ENCODE data around the gene MAML2. TPM values are rescaled to one million over a fixed set of nuclear protein-coding genes. Genes with fewer than 3 reads are reported as not detected.

MAML2 gene
- total and polyA plus RNA-seq, 9 of the 15 experiments (the other 6 are each of a cell fraction or from before 2014, with no cell fraction given): 0.79 to 6.8 (median 4.8) TPM

DNA sequence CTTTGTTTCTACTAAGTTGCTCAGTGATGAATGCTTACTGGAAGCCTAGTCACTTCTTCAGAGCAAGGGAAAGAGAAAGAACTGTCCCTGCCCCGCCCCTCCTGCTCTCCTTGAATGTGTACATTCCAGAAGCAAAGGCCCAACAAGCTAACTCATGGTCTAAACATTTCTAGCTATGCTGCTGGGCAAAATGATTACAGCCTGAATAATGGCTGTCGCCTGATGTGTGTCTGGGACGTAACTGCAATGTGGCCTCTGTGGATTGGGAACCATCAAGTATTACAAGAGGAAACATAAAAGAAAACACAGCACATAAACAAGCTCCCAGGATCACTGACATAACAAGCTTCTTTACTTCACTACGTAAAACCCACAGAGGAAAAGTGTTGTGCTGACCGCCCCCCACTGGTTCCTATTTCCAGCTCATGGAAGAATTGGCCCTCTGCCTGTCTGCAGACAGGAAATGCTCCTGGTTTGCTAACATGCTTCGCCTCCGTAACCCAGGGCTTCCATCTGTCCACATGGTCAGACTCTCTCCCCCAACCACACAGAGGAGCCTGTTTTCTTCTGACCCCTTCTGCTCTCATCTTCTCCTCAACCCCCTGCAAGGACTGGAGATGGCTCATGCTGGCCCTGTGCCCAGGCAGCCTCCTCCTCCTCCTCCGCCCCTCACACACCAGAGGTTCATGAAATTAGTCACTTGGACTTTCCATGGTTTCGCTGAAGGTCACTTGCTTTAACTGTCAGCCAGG, 187.2 kb downstream of the MAML2 start (continued):
- TF ChIP-seq TCFL5 (CRISPR knock-in tag; conservative IDR thresholded peaks at IDR 0.05) (no peak), ZNF589 (CRISPR knock-in tag; IDR thresholded peaks at IDR 0.05; ENCODE audit: low read depth) (no peak), NELFE (IDR thresholded peaks at IDR 0.05; ENCODE audit: insufficient read depth, insufficient read length) (no peak), TRIM24 (IDR thresholded peaks at IDR 0.05) (0 out of 4 replicates have a peak, but pooled peaks of 1 of the 2 experiments have one; percentile 7), EGR1 (conservative IDR thresholded peaks at IDR 0.05) (peak; percentile 92), CXXC5 (CRISPR knock-in tag; IDR thresholded peaks at IDR 0.05) (peak; percentile 45; the same call in 1 of the 2 replicates), ZNF384 (IDR thresholded peaks at IDR 0.05; ENCODE audit: low read depth, low read length) (no peak), ZSCAN32 (CRISPR knock-in tag; IDR thresholded peaks at IDR 0.05) (no peak), SPI1 (IDR thresholded peaks at IDR 0.05; ENCODE audit: borderline replicate concordance, low read depth, low read length) (0 out of 2 replicates have a peak, but pooled peaks have one; percentile 15), ZNF175 (CRISPR knock-in tag; IDR thresholded peaks at IDR 0.05; ENCODE audit: low read depth) (peak; percentile 51; the same call in 1 of the 2 replicates), ZNF436 (CRISPR knock-in tag; IDR thresholded peaks at IDR 0.05) (no peak), TARDBP (IDR thresholded peaks at IDR 0.05) (no peak), SRSF3 (IDR thresholded peaks at IDR 0.05; ENCODE audit: insufficient read depth, low read length) (no peak), KDM4B (IDR thresholded peaks at IDR 0.05; ENCODE audit: borderline replicate concordance in 2 of 2, low read depth in 1 of 2) (peak in 1 of 2 experiments; percentile 62; a peak in 1 of 4 replicates), ZFP30 (CRISPR knock-in tag; IDR thresholded peaks at IDR 0.05; ENCODE audit: borderline replicate concordance) (no peak), NCOR1 (IDR thresholded peaks at IDR 0.05) (no peak)
- TF ChIP-seq, protein P1, sequence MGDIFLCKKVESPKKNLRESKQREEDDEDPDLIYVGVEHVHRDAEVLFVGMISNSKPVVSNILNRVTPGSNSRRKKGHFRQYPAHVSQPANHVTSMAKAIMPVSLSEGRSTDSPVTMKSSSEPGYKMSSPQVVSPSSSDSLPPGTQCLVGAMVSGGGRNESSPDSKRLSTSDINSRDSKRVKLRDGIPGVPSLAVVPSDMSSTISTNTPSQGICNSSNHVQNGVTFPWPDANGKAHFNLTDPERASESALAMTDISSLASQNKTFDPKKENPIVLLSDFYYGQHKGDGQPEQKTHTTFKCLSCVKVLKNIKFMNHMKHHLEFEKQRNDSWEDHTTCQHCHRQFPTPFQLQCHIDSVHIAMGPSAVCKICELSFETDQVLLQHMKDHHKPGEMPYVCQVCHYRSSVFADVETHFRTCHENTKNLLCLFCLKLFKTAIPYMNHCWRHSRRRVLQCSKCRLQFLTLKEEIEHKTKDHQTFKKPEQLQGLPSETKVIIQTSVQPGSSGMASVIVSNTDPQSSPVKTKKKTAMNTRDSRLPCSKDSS (IDR thresholded peaks at IDR 0.05; ENCODE audit: low read depth, partially characterized antibody): no peak
- TF ChIP-seq, protein P2, sequence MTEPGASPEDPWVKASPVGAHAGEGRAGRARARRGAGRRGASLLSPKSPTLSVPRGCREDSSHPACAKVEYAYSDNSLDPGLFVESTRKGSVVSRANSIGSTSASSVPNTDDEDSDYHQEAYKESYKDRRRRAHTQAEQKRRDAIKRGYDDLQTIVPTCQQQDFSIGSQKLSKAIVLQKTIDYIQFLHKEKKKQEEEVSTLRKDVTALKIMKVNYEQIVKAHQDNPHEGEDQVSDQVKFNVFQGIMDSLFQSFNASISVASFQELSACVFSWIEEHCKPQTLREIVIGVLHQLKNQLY (CRISPR knock-in tag; conservative IDR thresholded peaks at IDR 0.05): no peak
- TF ChIP-seq, protein P3, sequence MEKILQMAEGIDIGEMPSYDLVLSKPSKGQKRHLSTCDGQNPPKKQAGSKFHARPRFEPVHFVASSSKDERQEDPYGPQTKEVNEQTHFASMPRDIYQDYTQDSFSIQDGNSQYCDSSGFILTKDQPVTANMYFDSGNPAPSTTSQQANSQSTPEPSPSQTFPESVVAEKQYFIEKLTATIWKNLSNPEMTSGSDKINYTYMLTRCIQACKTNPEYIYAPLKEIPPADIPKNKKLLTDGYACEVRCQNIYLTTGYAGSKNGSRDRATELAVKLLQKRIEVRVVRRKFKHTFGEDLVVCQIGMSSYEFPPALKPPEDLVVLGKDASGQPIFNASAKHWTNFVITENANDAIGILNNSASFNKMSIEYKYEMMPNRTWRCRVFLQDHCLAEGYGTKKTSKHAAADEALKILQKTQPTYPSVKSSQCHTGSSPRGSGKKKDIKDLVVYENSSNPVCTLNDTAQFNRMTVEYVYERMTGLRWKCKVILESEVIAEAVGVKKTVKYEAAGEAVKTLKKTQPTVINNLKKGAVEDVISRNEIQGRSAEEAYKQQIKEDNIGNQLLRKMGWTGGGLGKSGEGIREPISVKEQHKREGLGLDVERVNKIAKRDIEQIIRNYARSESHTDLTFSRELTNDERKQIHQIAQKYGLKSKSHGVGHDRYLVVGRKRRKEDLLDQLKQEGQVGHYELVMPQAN (IDR thresholded peaks at IDR 0.05; ENCODE audit: borderline replicate concordance): no peak
- TF ChIP-seq, protein P4, sequence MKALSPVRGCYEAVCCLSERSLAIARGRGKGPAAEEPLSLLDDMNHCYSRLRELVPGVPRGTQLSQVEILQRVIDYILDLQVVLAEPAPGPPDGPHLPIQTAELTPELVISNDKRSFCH (CRISPR knock-in tag; IDR thresholded peaks at IDR 0.05): no peak
- TF ChIP-seq, protein P4 (tag; IDR thresholded peaks at IDR 0.05): peak; percentile 71; the same call in 1 of the 2 replicates
- TF ChIP-seq, protein P5, sequence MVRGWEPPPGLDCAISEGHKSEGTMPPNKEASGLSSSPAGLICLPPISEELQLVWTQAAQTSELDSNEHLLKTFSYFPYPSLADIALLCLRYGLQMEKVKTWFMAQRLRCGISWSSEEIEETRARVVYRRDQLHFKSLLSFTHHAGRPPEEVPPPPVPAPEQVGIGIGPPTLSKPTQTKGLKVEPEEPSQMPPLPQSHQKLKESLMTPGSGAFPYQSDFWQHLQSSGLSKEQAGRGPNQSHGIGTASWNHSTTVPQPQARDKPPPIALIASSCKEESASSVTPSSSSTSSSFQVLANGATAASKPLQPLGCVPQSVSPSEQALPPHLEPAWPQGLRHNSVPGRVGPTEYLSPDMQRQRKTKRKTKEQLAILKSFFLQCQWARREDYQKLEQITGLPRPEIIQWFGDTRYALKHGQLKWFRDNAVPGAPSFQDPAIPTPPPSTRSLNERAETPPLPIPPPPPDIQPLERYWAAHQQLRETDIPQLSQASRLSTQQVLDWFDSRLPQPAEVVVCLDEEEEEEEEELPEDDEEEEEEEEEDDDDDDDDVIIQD (CRISPR knock-in tag; IDR thresholded peaks at IDR 0.05): no peak

All from K562 (cell line).